Mucosa of stomach (tissue), 1 donor: ENCODE measurements around the gene DLGAP3.

Source experiments
- H3K27me3 ChIP-seq: one replicate; pipeline ENCODE4 v1.7.0; 2013; ENCODE audit warnings: mild to moderate bottlenecking, low read length; ENCODE audit not compliant: control insufficient read depth, insufficient read depth
- H3K36me3 ChIP-seq: one replicate; pipeline ENCODE4 v1.7.0; 2013; ENCODE audit warnings: low read length; ENCODE audit not compliant: control insufficient read depth, insufficient read depth
- H3K4me1 ChIP-seq: one replicate; pipeline ENCODE4 v1.7.0; 2013; ENCODE audit warnings: mild to moderate bottlenecking, low read length; ENCODE audit not compliant: control insufficient read depth, insufficient read depth
- H3K4me3 ChIP-seq: one replicate; pipeline ENCODE4 v1.7.0; 2013; ENCODE audit warnings: low read length
- H3K9ac ChIP-seq: one replicate; pipeline ENCODE4 v1.7.0; 2013; ENCODE audit warnings: mild to moderate bottlenecking, low read length, moderate library complexity
- H3K9me3 ChIP-seq: one replicate; pipeline ENCODE4 v1.7.0; 2013; ENCODE audit warnings: mild to moderate bottlenecking, low read length, moderate library complexity; ENCODE audit not compliant: control insufficient read depth
- donor health status: Pancreatic carcinoma.

The DLGAP3 gene

DNA sequence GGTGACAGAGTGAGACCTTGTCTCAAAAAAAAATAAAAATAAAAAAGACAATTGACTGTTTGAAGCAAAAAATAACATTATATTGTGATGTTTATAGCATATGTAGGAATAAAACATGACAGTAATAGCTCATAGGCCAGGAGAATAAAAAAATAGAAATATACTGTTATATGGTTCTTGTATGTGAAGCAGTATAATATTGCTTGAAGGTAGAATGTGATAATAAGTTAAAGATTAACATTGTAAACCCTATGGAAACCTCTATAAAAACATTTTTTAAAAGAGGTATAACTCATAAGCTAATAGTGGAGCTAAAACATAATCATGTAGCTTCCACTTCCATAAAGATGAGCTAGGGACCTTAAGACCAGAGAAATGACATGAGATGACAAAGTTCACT, 113.1 kb downstream of the DLGAP3 start:
- Histone ChIP-seq H3K9ac (no peak overlapping the region), H3K27me3 (no peaks in the 10 kb centered on the region), H3K36me3 (no peaks in the 10 kb centered on the region), H3K4me1 (no peaks in the 10 kb centered on the region), H3K4me3 (no peak overlapping the region), H3K9me3 (no peaks in the 10 kb centered on the region)
